Stomach smooth muscle (tissue), 2 donors: ENCODE measurements around the gene SLC13A5.

Experiments used
- H3K27ac ChIP-seq: one replicate; pipeline ENCODE4 v1.7.0; 2013; ENCODE audit warnings: mild to moderate bottlenecking, low read length, inconsistent platforms
- H3K27me3 ChIP-seq, 2 donors: one replicate each; pipeline ENCODE4 v1.7.0; 2013; ENCODE audit warnings: low read length in 2 of 2; ENCODE audit not compliant: insufficient read depth in 2 of 2, control insufficient read depth in 1 of 2
- H3K36me3 ChIP-seq, 2 donors: one replicate each; pipeline ENCODE4 v1.7.0; 2013; ENCODE audit warnings: low read length in 2 of 2; ENCODE audit not compliant: control insufficient read depth in 2 of 2, insufficient read depth in 2 of 2
- H3K4me1 ChIP-seq: one replicate; pipeline ENCODE4 v1.7.0; 2013; ENCODE audit warnings: low read length; ENCODE audit not compliant: control insufficient read depth, insufficient read depth
- H3K4me3 ChIP-seq, 2 donors: one replicate each; pipeline ENCODE4 v1.7.0; 2013; ENCODE audit warnings: low read length in 2 of 2
- H3K9ac ChIP-seq, 2 donors: one replicate each; pipeline ENCODE4 v1.7.0; 2013; ENCODE audit warnings: low read length in 2 of 2, mild to moderate bottlenecking in 1 of 2
- H3K9me3 ChIP-seq, 2 donors: one replicate each; pipeline ENCODE4 v1.7.0; 2013; ENCODE audit warnings: low read length in 2 of 2; ENCODE audit not compliant: control insufficient read depth in 2 of 2
- donor health status: healthy.
- donor health status: Pancreatic carcinoma.

Gene SLC13A5

GRCh38 chr17:6711081-6711674, 2.0 kb downstream of the SLC13A5 start:
- H3K4me3 ChIP-seq: no peak overlapping the region
- peaks cover 6 to 7% of the 10 kb centered on the region in 2 donors for H3K9me3 ChIP-seq
- no peaks in the 10 kb centered on the region for H3K4me1 ChIP-seq
- H3K36me3 ChIP-seq: no peaks in the 10 kb centered on the region
- peaks cover 29 to 42% of the 10 kb centered on the region in 2 donors for H3K27me3 ChIP-seq
- no peak overlapping the region for H3K27ac ChIP-seq
- no peak overlapping the region for H3K9ac ChIP-seq

- H3K4me3 ChIP-seq: no peak overlapping the region
- no peak overlapping the region for H3K9ac ChIP-seq
- peaks cover 30 to 42% of the 10 kb centered on the region in 2 donors for H3K27me3 ChIP-seq
- H3K4me1 ChIP-seq: no peaks in the 10 kb centered on the region
- no peaks in the 10 kb centered on the region for H3K36me3 ChIP-seq
- H3K27ac ChIP-seq: no peak overlapping the region
- peaks cover 3 to 6% of the 10 kb centered on the region in 2 donors for H3K9me3 ChIP-seq
Observed at GRCh38 chr17:6710317-6710716, 2.9 kb downstream of the SLC13A5 start.

- Histone ChIP-seq H3K4me1 (no peaks in the 10 kb centered on the region), H3K27ac (no peak overlapping the region), H3K27me3 (peaks cover 29 to 35% of the 10 kb centered on the region in 2 donors), H3K36me3 (no peaks in the 10 kb centered on the region), H3K9me3 (no peaks in the 10 kb centered on the region), H3K9ac (no peak overlapping the region), H3K4me3 (no peak overlapping the region)
Observed at GRCh38 chr17:6708357-6708961, 4.7 kb downstream of the SLC13A5 start.

- no peak overlapping the region for H3K9ac ChIP-seq
- H3K4me3 ChIP-seq: no peak overlapping the region
- no peak overlapping the region for H3K27ac ChIP-seq
- H3K27me3 ChIP-seq: peaks cover 25 to 26% of the 10 kb centered on the region in 2 donors
- H3K4me1 ChIP-seq: no peaks in the 10 kb centered on the region
- no peaks in the 10 kb centered on the region for H3K9me3 ChIP-seq
- H3K36me3 ChIP-seq: no peaks in the 10 kb centered on the region
Observed at GRCh38 chr17:6706996-6707395, 6.2 kb downstream of the SLC13A5 start.

GRCh38 chr17:6706499-6706898, 6.7 kb downstream of the SLC13A5 start:
- Histone ChIP-seq H3K4me3 (no peak overlapping the region), H3K9ac (no peak overlapping the region), H3K9me3 (no peaks in the 10 kb centered on the region), H3K27me3 (peaks cover 21 to 22% of the 10 kb centered on the region in 2 donors), H3K36me3 (no peaks in the 10 kb centered on the region), H3K27ac (no peak overlapping the region), H3K4me1 (no peaks in the 10 kb centered on the region)

GRCh38 chr17:6704470-6705052, 8.6 kb downstream of the SLC13A5 start:
- Histone ChIP-seq H3K9me3 (no peaks in the 10 kb centered on the region), H3K4me1 (no peaks in the 10 kb centered on the region), H3K9ac (no peak overlapping the region), H3K27ac (no peak overlapping the region), H3K27me3 (peaks cover 18 to 19% of the 10 kb centered on the region in 2 donors), H3K4me3 (no peak overlapping the region), H3K36me3 (no peaks in the 10 kb centered on the region)

GRCh38 chr17:6703751-6704150, 9.4 kb downstream of the SLC13A5 start:
- H3K9me3 ChIP-seq: no peaks in the 10 kb centered on the region

GRCh38 chr17:6702567-6703215, 10.5 kb downstream of the SLC13A5 start:
- Histone ChIP-seq H3K9ac (no peak overlapping the region), H3K36me3 (no peaks in the 10 kb centered on the region), H3K4me1 (no peaks in the 10 kb centered on the region), H3K27ac (no peak overlapping the region), H3K27me3 (peaks cover 14 to 18% of the 10 kb centered on the region in 2 donors), H3K4me3 (no peak overlapping the region), H3K9me3 (no peaks in the 10 kb centered on the region)

More at GRCh38 chr17:6703751-6704150, 9.4 kb downstream of the SLC13A5 start:
- no peaks in the 10 kb centered on the region for H3K4me1 ChIP-seq
- no peak overlapping the region for H3K27ac ChIP-seq
- H3K36me3 ChIP-seq: no peaks in the 10 kb centered on the region
- H3K4me3 ChIP-seq: no peak overlapping the region
- no peak overlapping the region for H3K9ac ChIP-seq
- H3K27me3 ChIP-seq: peaks cover 18% of the 10 kb centered on the region in 2 donors

GRCh38 chr17:6701719-6702118, 11.4 kb downstream of the SLC13A5 start:
- no peak overlapping the region for H3K9ac ChIP-seq
- H3K27me3 ChIP-seq: peaks cover 12 to 15% of the 10 kb centered on the region in 2 donors
- H3K27ac ChIP-seq: no peak overlapping the region
- no peak overlapping the region for H3K4me3 ChIP-seq
- no peaks in the 10 kb centered on the region for H3K36me3 ChIP-seq
- no peaks in the 10 kb centered on the region for H3K4me1 ChIP-seq
- H3K9me3 ChIP-seq: no peaks in the 10 kb centered on the region

GRCh38 chr17:6700948-6701307, 12.2 kb downstream of the SLC13A5 start:
- Histone ChIP-seq H3K36me3 (no peaks in the 10 kb centered on the region), H3K9me3 (no peaks in the 10 kb centered on the region), H3K4me1 (no peaks in the 10 kb centered on the region), H3K9ac (no peak overlapping the region), H3K4me3 (no peak overlapping the region), H3K27ac (no peak overlapping the region), H3K27me3 (peaks cover 7 to 9% of the 10 kb centered on the region in 2 donors)
